ENCODE measurements around the gene METTL23. TPM values are rescaled to one million over a fixed set of nuclear protein-coding genes. Genes with fewer than 3 reads are reported as not detected.
A peak's percentile ranks its signal among the peaks of the same experiment; 100 is the strongest.

Gene METTL23
- total and polyA plus RNA-seq, 2 of the 8 experiments (the other 6 are each of a cell fraction or from before 2014, with no cell fraction given) = 36.1 to 60.2 TPM

GRCh38 chr17:76683011-76683755 lies 43.5 kb upstream of the METTL23 start:
- Histone ChIP-seq H4K5ac (ENCODE audit: insufficient read length, low read depth, low read length) (no peak overlapping the region), H3K9ac (replicated peaks in 1 of 4; ENCODE audit: extremely low read depth in 1 of 4, low read depth in 3 of 4, low read length in 3 of 4) (no peak overlapping the region), H4K91ac (replicated peaks; ENCODE audit: insufficient read length, low read length) (peak overlapping the region; percentile 25), H4K20me1 (replicated peaks in 1 of 2; ENCODE audit: control insufficient read depth in 1 of 2, insufficient read depth in 2 of 2, low read length in 2 of 2) (peaks cover 0 to 3% of the 10 kb centered on the region in 2 experiments), H3K4me2 (ENCODE audit: insufficient read depth in 1 of 2, low read depth in 2 of 2, low read length in 2 of 2) (no peak overlapping the region), H2BK120ac (replicated peaks; ENCODE audit: low read depth, low read length) (no peak overlapping the region), H3K36me3 (ENCODE audit: control insufficient read depth in 2 of 4, insufficient read depth in 4 of 4, low read length in 3 of 4) (no peaks in the 10 kb centered on the region), H3K27ac (ENCODE audit: low read depth, low read length) (no peak overlapping the region), H3K4me1 (replicated peaks in 1 of 4; ENCODE audit: control insufficient read depth in 3 of 4, insufficient read depth in 4 of 4, low read length in 3 of 4) (peaks cover 0 to 28% (median 14%) of the 10 kb centered on the region in 4 experiments; a peak in 6 of 7 replicates), H2BK20ac (ENCODE audit: low read length) (no peak overlapping the region), H3K79me2 (ENCODE audit: control insufficient read depth in 1 of 2, insufficient read depth in 2 of 2, low read length in 2 of 2) (no peaks in the 10 kb centered on the region), H3K56ac (replicated peaks; ENCODE audit: insufficient read length, low read depth, low read length) (no peak overlapping the region), H3K23ac (ENCODE audit: insufficient read length) (no peak overlapping the region), H3K18ac (ENCODE audit: extremely low read depth, low read length) (peak overlapping the region; percentile 24; the same call in 1 of the 2 replicates), H3K4me3 (ENCODE audit: extremely low read depth in 1 of 4, insufficient read depth in 2 of 4, low read depth in 3 of 4, low read length in 4 of 4) (no peak overlapping the region), H3K9me3 (ENCODE audit: insufficient read depth in 2 of 2, low read depth in 1 of 2, low read length in 1 of 2) (no peaks in the 10 kb centered on the region), H3K27me3 (replicated peaks in 1 of 4; ENCODE audit: control insufficient read depth in 3 of 4, extremely low read depth in 1 of 4, insufficient read depth in 3 of 4, low read length in 3 of 4) (no peaks in the 10 kb centered on the region), H2BK15ac (ENCODE audit: low read length) (no peak overlapping the region), H3K23me2 (ENCODE audit: low read depth, low read length) (no peaks in the 10 kb centered on the region), H2BK12ac (ENCODE audit: low read depth, low read length) (no peak overlapping the region), H3K79me1 (ENCODE audit: low read depth, low read length) (no peaks in the 10 kb centered on the region), H3K4ac (replicated peaks; ENCODE audit: insufficient read length, low read depth, low read length) (no peak overlapping the region), H4K8ac (ENCODE audit: extremely low read depth, insufficient read depth, low read length) (no peak overlapping the region; the same call in 1 of the 2 replicates), H2AFZ (ENCODE audit: low read length) (no peak overlapping the region), H2AK5ac (ENCODE audit: low read depth, low read length) (no peak overlapping the region), H3K14ac (ENCODE audit: insufficient read length) (no peak overlapping the region), H2BK5ac (ENCODE audit: low read depth, low read length) (no peak overlapping the region; the same call in 1 of the 2 replicates)
- DNase-seq (ENCODE audit: low read depth in 1 of 2, low spot score in 2 of 2) = peak in 1 of 2 experiments; percentile 81
- ChIA-PET CTCF (ENCODE audit: partially characterized antibody) (interaction anchor here (0.5 to 13.1 kb wide), 22 partner anchors 9 to 278 kb away, joined by 3 to 155 read pairs (median 6); partner anchors contain the start of gene MXRA7), POLR2A (ENCODE audit: partially characterized antibody) (interaction anchor here (1.4 to 3.7 kb wide), 2 partner anchors 12 to 126 kb away, joined by 3 to 18 read pairs; no protein-coding TSS in a partner anchor)
- FAIRE-seq = no peak
- WGBS, 2 experiments (ENCODE audit: extremely low coverage in 1 of 2, insufficient coverage in 1 of 2, insufficient read length in 1 of 2, insufficient replicate concordance in 2 of 2, low coverage in 1 of 2, low lambda C conversion rate in 2 of 2, missing lambda C conversion rate in 1 of 2) = 64% methylated on average over 18 of the region's 18 CpGs; no CpG with 5 or more reads in 1 of the 2 experiments
- TF ChIP-seq JUND (IDR thresholded peaks at IDR 0.05; ENCODE audit: low read length) (no peak), ASH2L (IDR thresholded peaks at IDR 0.05; ENCODE audit: low read length) (peak; percentile 46), SIRT6 (IDR thresholded peaks at IDR 0.05; ENCODE audit: low read length) (no peak), CTCF (IDR thresholded peaks at IDR 0.05; ENCODE audit: control extremely low read depth in 1 of 3, insufficient read depth in 1 of 3, low read depth in 1 of 3, low read length in 3 of 3) (peak; percentile 76 to 94 (median 85)), YY1 (IDR thresholded peaks at IDR 0.05; ENCODE audit: low read depth, low read length) (no peak), SP4 (IDR thresholded peaks at IDR 0.05; ENCODE audit: low read length) (no peak), EGR1 (IDR thresholded peaks at IDR 0.05; ENCODE audit: borderline replicate concordance, low read depth, low read length) (no peak), MAX (IDR thresholded peaks at IDR 0.05) (0 out of 2 replicates have a peak, but pooled peaks have one; percentile 16), RAD21 (IDR thresholded peaks at IDR 0.05 in 1 of 2, conservative IDR thresholded peaks at IDR 0.05 in 1 of 2; ENCODE audit: low read depth in 2 of 2, low read length in 2 of 2) (peak; percentile 56 to 73)
